GM12872 (cell line): ENCODE data around the gene CLASRP.

Experiments used
- CTCF ChIP-seq: IDR thresholded peaks from 3 replicates; pipeline ENCODE4 v1.5.1; 2011; ENCODE audit warnings: low read depth, mild to moderate bottlenecking, low read length, moderate library complexity; ENCODE audit not compliant: insufficient read depth

CLASRP gene

GRCh38 chr19:45100846-45101252 is 62.0 kb downstream of the CLASRP start:
- TF ChIP-seq CTCF, result no peak

- no peak for TF ChIP-seq CTCF
Observed at GRCh38 chr19:45101806-45102205, 63.0 kb downstream of the CLASRP start.

- no peak for TF ChIP-seq CTCF
Observed at GRCh38 chr19:45102481-45102880, 63.6 kb downstream of the CLASRP start.

- TF ChIP-seq CTCF, result no peak
Observed at GRCh38 chr19:45103156-45103507, 64.3 kb downstream of the CLASRP start.

- peak; percentile 37; the same call in 1 of the 3 replicates for TF ChIP-seq CTCF
Observed at GRCh38 chr19:45103508-45104319, 64.9 kb downstream of the CLASRP start.

GRCh38 chr19:45104658-45105349 is 66.0 kb downstream of the CLASRP start:
- TF ChIP-seq CTCF, result no peak

GRCh38 chr19:45107621-45108150 is 68.8 kb downstream of the CLASRP start:
- no peak for TF ChIP-seq CTCF
